ENCODE measurements around the gene OR5B2.
"Not testable (repeated sequence)": the region's sequence is repeated elsewhere in the genome, so short reads cannot be mapped to it uniquely, and the experiment has no call there.

The OR5B2 gene

GRCh38 chr11:58428021-58428420 is at the start of gene OR5B2:
TSS of gene OR5B2 (minus strand) at chr11:58428121. CDS start at chr11:58423261, 4,860 bp downstream.
- no peak for DNase-seq

- no peak for DNase-seq
Observed at GRCh38 chr11:58471892-58472291, 44.0 kb upstream of the OR5B2 start.

GRCh38 chr11:58466293-58466692 is 38.4 kb upstream of the OR5B2 start:
- DNase-seq: no peak

- no peak for DNase-seq
Observed at GRCh38 chr11:58465690-58466089, 37.8 kb upstream of the OR5B2 start.

GRCh38 chr11:58451585-58451984 is 23.7 kb upstream of the OR5B2 start:
- DNase-seq: no peak

GRCh38 chr11:58446294-58446693 is 18.4 kb upstream of the OR5B2 start:
- no peak for DNase-seq

GRCh38 chr11:58444300-58444699 is 16.4 kb upstream of the OR5B2 start:
- no peak for DNase-seq

- no peak for DNase-seq
Observed at GRCh38 chr11:58442136-58442535, 14.2 kb upstream of the OR5B2 start, which contains the start of gene OR5B12. TSS of gene OR5B12 (minus strand) at chr11:58442236. CDS start at chr11:58440151, 2,085 bp downstream.

GRCh38 chr11:58438486-58438885 is 10.6 kb upstream of the OR5B2 start:
- no peak for DNase-seq

GRCh38 chr11:58434217-58434616 is 6.3 kb upstream of the OR5B2 start:
- no peak for DNase-seq

- DNase-seq: no peak
Observed at GRCh38 chr11:58433638-58434203, 5.8 kb upstream of the OR5B2 start.

GRCh38 chr11:58429273-58429672 is 1.4 kb upstream of the OR5B2 start:
- no peak for DNase-seq

- no peak for DNase-seq
Observed at GRCh38 chr11:58406774-58407173, 21.1 kb downstream of the OR5B2 start, which contains the start of gene OR5B3. TSS of gene OR5B3 (minus strand) at chr11:58406874. CDS start at chr11:58403409, 3,465 bp downstream.

GRCh38 chr11:58399622-58400021 is 28.3 kb downstream of the OR5B2 start:
- not testable (repeated sequence) for DNase-seq

GRCh38 chr11:58395581-58395980 is 32.3 kb downstream of the OR5B2 start:
- no peak for DNase-seq

- DNase-seq: no peak
Observed at GRCh38 chr11:58394195-58394594, 33.7 kb downstream of the OR5B2 start.

GRCh38 chr11:58392746-58393145 is 35.2 kb downstream of the OR5B2 start:
- DNase-seq: no peak

- no peak for DNase-seq
Observed at GRCh38 chr11:58391879-58392278, 36.0 kb downstream of the OR5B2 start.

GRCh38 chr11:58390551-58391063 is 37.3 kb downstream of the OR5B2 start:
- DNase-seq: no peak

All from NCI-H1092 treated with DMSO at 0.1 percent for 48 hours (cell line).